K562 (cell line): Measurements from ENCODE around the gene HEMGN. TPM values are rescaled to one million over a fixed set of nuclear protein-coding genes. Genes with fewer than 3 reads are reported as not detected.
A peak's percentile ranks its signal among the peaks of the same experiment; 100 is the strongest.

ENCODE experiments used
- AFF4 ChIP-seq: sonication (generic); formaldehyde crosslinking; IDR thresholded peaks from 2 replicates; pipeline ENCODE4 v1.8.0; 2023; ENCODE audit warnings: mild to moderate bottlenecking, missing genetic modification reagents
- ATF6 ChIP-seq: sonication (generic); formaldehyde crosslinking; IDR thresholded peaks from 2 replicates; pipeline ENCODE4 v1.4.0; 2020; ENCODE audit warnings: mild to moderate bottlenecking, missing genetic modification reagents
- BHLHE40 ChIP-seq: IDR thresholded peaks from 2 replicates; pipeline ENCODE4 v1.6.1; 2011; ENCODE audit warnings: low read length, improper control_type of control experiment
- CHD2 ChIP-seq: IDR thresholded peaks from 2 replicates; pipeline ENCODE4 v1.6.1; 2011; ENCODE audit warnings: low read depth, low read length
- ELF1 ChIP-seq: fragments of 200-800 bp; sonication (Bioruptor generic); IDR thresholded peaks from 2 replicates; pipeline ENCODE4 v1.6.1; 2016; ENCODE audit warnings: missing genetic modification characterization, missing compliant biosample characterization
- ETV1 ChIP-seq: fragments of 450-650 bp; conservative IDR thresholded peaks from 2 replicates; pipeline ENCODE4 v1.6.1; 2016; ENCODE audit warnings: missing genetic modification characterization, control low read depth, low read depth, missing compliant biosample characterization
- KAT8 ChIP-seq: fragments of 450-650 bp; IDR thresholded peaks from 2 replicates; pipeline ENCODE4 v1.6.1; 2016; ENCODE audit warnings: low read depth, mild to moderate bottlenecking
- MAFG ChIP-seq: fragments of 450-650 bp; conservative IDR thresholded peaks from 2 replicates; pipeline ENCODE4 v1.6.1; 2016; ENCODE audit warnings: missing genetic modification characterization, missing compliant biosample characterization
- NCOA1 ChIP-seq: fragments of 450-650 bp; IDR thresholded peaks from 2 replicates; pipeline ENCODE4 v1.6.1; 2016; ENCODE audit warnings: low read depth
- NR2C2 ChIP-seq, 2 experiments: fragments of 200-800 bp in 1 of 2; sonication (Bioruptor generic) in 1 of 2; sonication (generic) in 1 of 2; formaldehyde crosslinking in 1 of 2; IDR thresholded peaks; 2 replicates each; pipeline versions ENCODE4 v1.6.1 to v1.8.0; 2016 to 2022; ENCODE audit warnings: mild to moderate bottlenecking in 1 of 2, missing compliant biosample characterization in 1 of 2, missing genetic modification characterization in 1 of 2, missing genetic modification reagents in 1 of 2
- PHF8 ChIP-seq: fragments of 200-600 bp; sonication (generic); IDR thresholded peaks from 2 replicates; pipeline ENCODE4 v1.6.1; 2012; ENCODE audit warnings: mixed run types, mild to moderate bottlenecking, inconsistent platforms, low read length, moderate library complexity, borderline replicate concordance
- POLR3G ChIP-seq: IDR thresholded peaks from 2 replicates; pipeline ENCODE4 v1.6.1; 2011; ENCODE audit not compliant: insufficient read length, insufficient replicate concordance; ENCODE audit errors: extremely low read depth
- POU5F1 ChIP-seq: fragments of 150-350 bp; IDR thresholded peaks from 2 replicates; pipeline ENCODE4 v1.6.1; 2014; ENCODE audit warnings: borderline replicate concordance, low read length, low read depth, mild to moderate bottlenecking; ENCODE audit not compliant: partially characterized antibody
- RFX7 ChIP-seq: fragments of 250-450 bp; sonication (Bioruptor Pico); IDR thresholded peaks from 2 replicates; pipeline ENCODE4 v1.5.1; 2021; ENCODE audit warnings: mild to moderate bottlenecking
- TAL1 ChIP-seq: fragments of 450-650 bp; IDR thresholded peaks from 2 replicates; pipeline ENCODE4 v1.6.1; 2016; ENCODE audit warnings: mild to moderate bottlenecking
- TCF3 ChIP-seq: sonication (generic); formaldehyde crosslinking; IDR thresholded peaks from 2 replicates; pipeline ENCODE4 v1.4.0; 2020; ENCODE audit warnings: mild to moderate bottlenecking, missing genetic modification reagents
- TOE1 ChIP-seq, 2 experiments: fragments of 450-650 bp in 1 of 2; sonication (generic) in 1 of 2; formaldehyde crosslinking in 1 of 2; IDR thresholded peaks; 2 replicates each; pipeline versions ENCODE4 v1.7.1 to v1.8.0; 2016 to 2022; ENCODE audit warnings: borderline replicate concordance in 2 of 2, mild to moderate bottlenecking in 2 of 2, antibody characterized with exemption in 1 of 2, inconsistent platforms in 1 of 2, low read depth in 1 of 2, missing genetic modification reagents in 1 of 2, moderate library complexity in 1 of 2
- ZBTB7A ChIP-seq: IDR thresholded peaks from 2 replicates; pipeline ENCODE4 v1.6.1; 2011; ENCODE audit warnings: low read depth, mild to moderate bottlenecking, low read length, moderate library complexity, borderline replicate concordance; ENCODE audit not compliant: control insufficient read depth
- ZKSCAN3 ChIP-seq: fragments of 250-450 bp; sonication (Bioruptor Pico); IDR thresholded peaks from 2 replicates; pipeline ENCODE4 v1.4.0; 2020
- ZNF398 ChIP-seq: fragments of 250-450 bp; sonication (Bioruptor Pico); IDR thresholded peaks from 2 replicates; pipeline ENCODE4 v1.8.0; 2021; ENCODE audit warnings: moderate library complexity, mild to moderate bottlenecking, inconsistent platforms
- polyA plus RNA-seq, 8 experiments: library from polyadenylated mRNA; depleted of rRNA in 4 of 8; stranded (reverse) in 5 of 8; unstranded in 3 of 8; fragments of >200 nt; fragmentation: Nextera tagmentation in 2 of 8; fragmentation: Illumina TruSeq in 1 of 8; extraction: Ambion mirVana in 2 of 8; extraction: Trizol in 1 of 8; gene quantifications; 2 replicates each; pipeline versions ENCODE4 v1.2.1 to v1.2.3, GENCODE V29; 2011 to 2014; ENCODE audit warnings: inconsistent platforms in 1 of 8, missing spikeins in 1 of 8
- total RNA-seq, 7 experiments: library from RNA; depleted of rRNA in 6 of 7; stranded (reverse); fragments of >200 nt in 6 of 7; fragmentation: Illumina TruSeq in 2 of 7; extraction: Trizol in 2 of 7; gene quantifications; 2 replicates each; pipeline versions ENCODE4 v1.2.1 to v1.2.3, GENCODE V29; 2011 to 2021; ENCODE audit warnings: low replicate concordance in 1 of 7

The HEMGN gene
- total and polyA plus RNA-seq, 9 of the 15 experiments (the other 6 are each of a cell fraction or from before 2014, with no cell fraction given), result 56.3 to 258 (median 137) TPM

- TF ChIP-seq ELF1 (no peak), TOE1 (IDR thresholded peaks at IDR 0.05; ENCODE audit: borderline replicate concordance) (peak; percentile 39; the same call in 1 of the 2 replicates), TOE1 (CRISPR knock-in tag; IDR thresholded peaks at IDR 0.05; ENCODE audit: borderline replicate concordance, low read depth) (no peak), POU5F1 (no peak), PHF8 (no peak), ZNF398 (CRISPR knock-in tag) (no peak), NCOA1 (no peak), ATF6 (CRISPR knock-in tag) (no peak), KAT8 (no peak), ZBTB7A (no peak), RFX7 (no peak), BHLHE40 (no peak), ETV1 (tag) (no peak), ZKSCAN3 (no peak), NR2C2 (CRISPR knock-in tag; IDR thresholded peaks at IDR 0.05) (no peak), NR2C2 (tag; IDR thresholded peaks at IDR 0.05) (no peak), MAFG (tag) (no peak), CHD2 (no peak), TCF3 (peak; percentile 50; the same call in 1 of the 2 replicates), AFF4 (CRISPR knock-in tag) (no peak), TAL1 (no peak), POLR3G (no peak)
These were observed 16.6 kb upstream of the HEMGN start (continued) for GRCh38 chr9:97954550-97954989.
